Body of pancreas (tissue), 4 donors: Measurements from ENCODE around the gene OVOL1. TPM values are rescaled to one million over a fixed set of nuclear protein-coding genes. Genes with fewer than 3 reads are reported as not detected.
A peak's percentile ranks its signal among the peaks of the same experiment; 100 is the strongest.

Experiments
- ATAC-seq: fragments of 150-250 bp; one replicate; pipeline ENCODE4 v1.9.1; 2016
- DNase-seq, 4 donors: peaks; one replicate each; pipeline ENCODE4 v3.0.0-alpha.2; 2019
- H3K27ac ChIP-seq, 4 donors: fragments of 200-600 bp; sonication (generic); 1 replicate in 3 of 4; 2 replicates in 1 of 4; pipeline versions ENCODE4 v1.5.1 to v1.6.1; 2016 to 2019; ENCODE audit warnings: mild to moderate bottlenecking in 1 of 4, mixed read lengths in 1 of 4, moderate library complexity in 1 of 4
- H3K27me3 ChIP-seq, 2 donors: fragments of 200-600 bp; sonication (generic); one replicate each; pipeline ENCODE4 v1.6.0; 2016; ENCODE audit warnings: mild to moderate bottlenecking in 1 of 2
- H3K36me3 ChIP-seq, 2 donors: fragments of 200-600 bp; sonication (generic); replicated peaks in 1 of 2; 2 replicates each; pipeline ENCODE4 v1.5.1; 2016; ENCODE audit warnings: low read depth in 2 of 2; ENCODE audit not compliant: insufficient read depth in 1 of 2
- H3K4me1 ChIP-seq: fragments of 200-600 bp; sonication (generic); one replicate; pipeline ENCODE4 v1.6.0; 2016
- H3K4me3 ChIP-seq, 2 donors: fragments of 200-600 bp; sonication (generic); 1 replicate in 1 of 2; 2 replicates in 1 of 2; pipeline ENCODE4 v1.5.1; 2016 to 2019
- H3K9me3 ChIP-seq, 3 donors: fragments of 200-600 bp; sonication (generic); 1 replicate in 2 of 3; 2 replicates in 1 of 3; pipeline ENCODE4 v1.5.1; 2016
- CTCF ChIP-seq, 7 experiments: fragments of 450-650 bp in 4 of 7; fragments of 200-600 bp in 3 of 7; sonication (generic) in 3 of 7; IDR thresholded peaks; one replicate each; pipeline ENCODE4 v1.5.1; 2016 to 2019; ENCODE audit warnings: antibody characterized with exemption in 7 of 7
- POLR2A ChIP-seq, 3 donors: fragments of 450-650 bp; IDR thresholded peaks; one replicate each; pipeline ENCODE4 v1.6.1; 2016; ENCODE audit warnings: antibody characterized with exemption in 3 of 3, mild to moderate bottlenecking in 2 of 3
- WGBS, 2 donors: methylation state at CpG; one replicate each; pipeline ENCODE4 v1.1.5; 2017; 5-methylcytosine and 5-hydroxymethylcytosine counted together
- intact Hi-C: fragments of 100-400 bp; cut with DNase I; formaldehyde crosslinking; loops from one replicate; pipeline ENCODE4 v1.15.1; 2023
- total RNA-seq, 2 donors: library from RNA; depleted of rRNA; stranded (reverse); fragments of >200 nt; gene quantifications; one replicate each; pipeline ENCODE4 v1.1.0, GENCODE V29; 2016

OVOL1 gene
- total RNA-seq, 2 donors from 2014 or later: 0.78 to 1.3 TPM

- no peak overlapping the region for H3K4me3 ChIP-seq
- TF ChIP-seq POLR2A (IDR thresholded peaks at IDR 0.05) (no peak), CTCF (IDR thresholded peaks at IDR 0.05) (no peak)
- no peaks in the 10 kb centered on the region for H3K27me3 ChIP-seq
- peak overlapping the region; percentile 52 to 80 (median 74) for H3K27ac ChIP-seq
- 56 to 77% methylated on average over 7 to 8 of the region's 8 CpGs for WGBS, 2 donors
- ATAC-seq (no peak), DNase-seq (no peak)
- peaks cover 66% of the 10 kb centered on the region for H3K4me1 ChIP-seq
- intact Hi-C loops: loop anchor here (5.0 kb wide), 1 partner anchor 35 kb away; no protein-coding TSS in a partner anchor
- H3K9me3 ChIP-seq: no peaks in the 10 kb centered on the region
- H3K36me3 ChIP-seq: no peaks in the 10 kb centered on the region
Observed at GRCh38 chr11:65777241-65777640, 9.6 kb upstream of the OVOL1 start.

GRCh38 chr11:65777821-65778361 lies 9.0 kb upstream of the OVOL1 start:
- ATAC-seq: no peak
- no peaks in the 10 kb centered on the region for H3K9me3 ChIP-seq
- H3K36me3 ChIP-seq: no peaks in the 10 kb centered on the region
- H3K4me1 ChIP-seq: peaks cover 63% of the 10 kb centered on the region
- no peak overlapping the region for H3K4me3 ChIP-seq
- WGBS, 2 donors: 76 to 89% methylated on average over 18 to 22 of the region's 23 CpGs
- no peak for DNase-seq
- intact Hi-C loops: loop anchor here (5.0 kb wide), 1 partner anchor 34 kb away; no protein-coding TSS in a partner anchor
- H3K27me3 ChIP-seq: no peaks in the 10 kb centered on the region
- peak overlapping the region in 3 of 4 donors; percentile 69 to 80 (median 78) for H3K27ac ChIP-seq
- no peak for TF ChIP-seq CTCF (IDR thresholded peaks at IDR 0.05)
- TF ChIP-seq POLR2A (IDR thresholded peaks at IDR 0.05): no peak

GRCh38 chr11:65778431-65778900 lies 8.4 kb upstream of the OVOL1 start:
- ATAC-seq: no peak
- no peak overlapping the region for H3K4me3 ChIP-seq
- H3K4me1 ChIP-seq: peaks cover 63% of the 10 kb centered on the region
- H3K36me3 ChIP-seq: no peaks in the 10 kb centered on the region
- H3K27me3 ChIP-seq: no peaks in the 10 kb centered on the region
- no peaks in the 10 kb centered on the region for H3K9me3 ChIP-seq
- intact Hi-C loops: loop anchor here (5.0 kb wide), 1 partner anchor 34 kb away; no protein-coding TSS in a partner anchor
- 86% methylated on average over 6 to 18 of the region's 20 CpGs for WGBS, 2 donors
- no peak for DNase-seq
- TF ChIP-seq POLR2A (IDR thresholded peaks at IDR 0.05) (no peak), CTCF (IDR thresholded peaks at IDR 0.05) (no peak)
- peak overlapping the region in 2 of 4 donors; percentile 88 to 90 for H3K27ac ChIP-seq

GRCh38 chr11:65778901-65779668 lies 7.8 kb upstream of the OVOL1 start:
- H3K27ac ChIP-seq: peak overlapping the region in 3 of 4 donors; percentile 88 to 94 (median 90)
- H3K36me3 ChIP-seq: no peaks in the 10 kb centered on the region
- H3K4me1 ChIP-seq: peaks cover 59% of the 10 kb centered on the region
- H3K9me3 ChIP-seq: no peaks in the 10 kb centered on the region
- DNase-seq (no peak), ATAC-seq (no peak)
- WGBS, 2 donors: 67 to 83% methylated on average over 10 to 19 of the region's 25 CpGs
- H3K27me3 ChIP-seq: no peaks in the 10 kb centered on the region
- TF ChIP-seq CTCF (IDR thresholded peaks at IDR 0.05): no peak
- no peak for TF ChIP-seq POLR2A (IDR thresholded peaks at IDR 0.05)
- peak overlapping the region; percentile 82 to 87 for H3K4me3 ChIP-seq
- intact Hi-C loops: loop anchor here (5.0 kb wide), 1 partner anchor 33 kb away; no protein-coding TSS in a partner anchor
